Endometrium (tissue), 2 donors: ENCODE data around the gene OTOR.

Source experiments
- FAIRE-seq: peaks from 2 replicates; lab custom pipeline; 2012; peaks lifted over from hg19 to GRCh38; lab: Jason Lieb, UNC
- donor health status: control.
- donor health status: control.

OTOR gene

DNA sequence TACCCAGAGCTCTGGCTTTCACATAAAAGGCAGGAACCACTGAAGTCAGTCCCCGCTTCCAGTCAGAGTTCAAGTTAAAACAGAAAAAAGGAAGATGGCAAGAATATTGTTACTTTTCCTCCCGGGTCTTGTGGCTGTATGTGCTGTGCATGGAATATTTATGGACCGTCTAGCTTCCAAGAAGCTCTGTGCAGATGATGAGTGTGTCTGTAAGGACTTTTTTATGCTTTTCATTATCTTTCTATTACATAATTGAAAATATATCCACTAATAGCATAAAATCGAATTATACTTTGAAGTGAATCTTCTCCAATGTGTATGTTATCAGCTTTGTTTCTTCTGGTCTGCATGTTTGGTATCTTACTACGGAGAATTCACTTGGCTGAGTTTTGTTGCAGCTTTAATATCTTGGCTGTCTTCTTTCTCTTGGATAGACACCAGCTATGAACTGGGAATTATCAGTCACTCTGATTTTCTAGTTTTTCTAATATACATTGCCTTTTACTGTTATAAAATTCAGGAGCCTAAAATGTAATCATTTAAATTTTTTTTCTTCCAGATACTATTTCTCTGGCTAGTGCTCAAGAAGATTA, at the start of gene OTOR:
TSS of gene OTOR (plus strand) at position 51 of the 593 bp plus-strand sequence. CDS start at position 95, 44 bp downstream.
- no peak for FAIRE-seq

- no peak for FAIRE-seq
Measured at GRCh38 chr20:16699293-16699692, 48.9 kb upstream of the OTOR start.

DNA sequence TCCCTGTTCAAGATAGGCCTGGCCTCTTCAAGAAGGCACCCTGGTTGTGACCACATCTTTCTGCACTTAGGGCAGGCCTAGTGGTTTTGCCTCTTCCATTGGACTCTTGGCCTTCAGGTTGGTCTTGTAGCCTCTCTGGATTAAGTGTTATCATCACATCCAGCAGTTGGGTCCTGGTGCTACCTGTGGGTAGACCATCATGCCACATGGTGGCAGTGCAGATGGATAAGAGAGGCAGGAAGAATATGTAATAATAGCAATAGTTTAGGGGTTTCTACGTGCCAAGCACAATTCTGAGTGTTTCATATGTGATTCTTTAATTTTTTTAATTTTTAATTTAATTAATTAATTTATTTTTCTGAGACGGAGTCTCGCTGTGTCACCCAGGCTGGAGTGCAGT, 46.9 kb upstream of the OTOR start:
- FAIRE-seq, result no peak

GRCh38 chr20:16703570-16703969, 44.6 kb upstream of the OTOR start:
- no peak for FAIRE-seq

DNA sequence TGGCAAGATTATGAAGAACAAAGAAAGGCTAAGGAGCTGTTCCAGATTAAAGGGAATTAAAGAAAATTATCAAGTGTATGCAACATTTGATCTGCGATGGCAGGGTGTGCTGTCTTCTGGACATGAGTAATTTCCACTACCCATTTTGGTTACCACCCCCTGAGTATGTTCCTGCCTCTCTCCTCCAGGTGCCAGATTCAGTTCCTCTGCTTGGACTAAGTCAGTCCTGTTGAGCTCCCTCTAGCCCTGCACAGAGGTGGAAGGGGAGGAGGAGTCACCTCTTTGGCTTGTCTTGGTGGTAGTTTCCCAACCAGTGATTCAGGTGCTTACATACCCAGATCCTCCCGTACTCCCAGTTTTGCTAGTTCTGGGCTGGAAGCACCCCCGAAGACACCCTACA, 40.5 kb upstream of the OTOR start:
- FAIRE-seq, result no peak

- FAIRE-seq, result no peak
Measured at GRCh38 chr20:16708602-16709001, 39.6 kb upstream of the OTOR start.

DNA sequence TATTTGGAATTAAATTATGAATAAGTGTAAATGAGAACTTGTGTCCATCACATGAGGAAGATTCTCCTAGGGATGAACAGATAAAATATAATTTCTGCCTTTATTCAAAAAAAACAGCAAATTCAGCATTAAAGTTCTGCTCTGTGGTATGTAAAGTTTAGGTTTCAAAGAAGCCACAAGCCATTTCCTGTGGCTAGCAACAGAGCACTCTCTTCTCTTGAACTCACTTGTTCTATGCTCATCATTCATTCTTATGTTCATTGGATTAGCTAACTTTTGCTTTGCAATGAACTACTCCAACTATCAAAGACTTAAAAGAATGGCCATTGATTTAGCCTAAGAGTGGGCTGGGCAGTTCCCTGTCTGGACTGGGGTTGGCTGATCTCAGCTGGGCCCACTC, 39.1 kb upstream of the OTOR start:
- FAIRE-seq, result no peak

- FAIRE-seq, result no peak
Measured at GRCh38 chr20:16710781-16711180, 37.4 kb upstream of the OTOR start.

DNA sequence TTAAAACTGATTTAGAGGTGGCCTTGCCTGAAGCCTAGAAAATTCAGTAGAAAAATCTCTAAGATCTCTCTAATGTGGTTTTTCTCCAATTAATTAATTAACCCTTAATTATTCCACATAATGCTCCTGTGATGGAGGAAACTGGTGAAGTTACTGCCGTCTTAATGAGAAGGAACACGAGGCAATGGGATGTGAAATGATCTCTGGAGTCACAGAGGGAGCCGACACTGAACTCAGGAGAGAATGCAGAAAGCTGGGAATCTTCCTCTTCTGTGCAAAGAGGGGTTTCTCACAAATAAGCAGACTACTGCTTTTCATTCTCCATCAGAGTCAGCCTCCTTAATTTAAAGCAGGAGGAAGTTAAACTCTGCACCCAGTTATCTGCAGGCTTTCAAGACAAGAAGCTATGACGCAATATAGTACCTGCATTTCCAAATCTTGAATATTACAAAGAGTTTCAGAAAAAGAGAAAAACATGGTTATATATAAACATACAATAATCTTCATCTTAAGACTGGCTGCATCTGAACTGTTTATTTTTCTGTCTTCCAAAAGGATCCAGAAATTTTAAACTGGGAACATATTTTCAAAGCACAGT, 36.4 kb upstream of the OTOR start:
- FAIRE-seq, result no peak

- no peak for FAIRE-seq
Measured at GRCh38 chr20:16712511-16712947, 35.6 kb upstream of the OTOR start.

- no peak for FAIRE-seq
Measured at GRCh38 chr20:16713066-16713465, 35.1 kb upstream of the OTOR start.

DNA sequence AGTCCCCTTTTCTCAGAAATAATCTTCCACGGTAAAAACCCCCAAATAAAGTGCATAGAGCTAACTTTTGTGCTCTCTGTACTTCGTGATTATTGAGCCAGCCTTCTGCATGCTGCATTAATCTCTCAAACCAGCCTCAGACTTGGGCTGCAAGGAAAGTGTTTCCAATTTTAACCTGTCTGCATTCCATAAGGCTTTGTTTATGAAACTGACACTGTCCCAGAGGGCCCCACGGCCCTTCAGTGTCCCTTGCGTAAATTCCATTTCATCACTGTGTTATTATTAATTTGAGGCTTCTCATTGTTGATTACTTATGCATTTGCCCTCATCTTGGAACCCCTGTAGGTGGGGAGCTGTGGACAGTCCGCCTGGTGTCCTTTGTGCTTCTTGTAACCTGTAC, 33.9 kb upstream of the OTOR start:
- no peak for FAIRE-seq

DNA sequence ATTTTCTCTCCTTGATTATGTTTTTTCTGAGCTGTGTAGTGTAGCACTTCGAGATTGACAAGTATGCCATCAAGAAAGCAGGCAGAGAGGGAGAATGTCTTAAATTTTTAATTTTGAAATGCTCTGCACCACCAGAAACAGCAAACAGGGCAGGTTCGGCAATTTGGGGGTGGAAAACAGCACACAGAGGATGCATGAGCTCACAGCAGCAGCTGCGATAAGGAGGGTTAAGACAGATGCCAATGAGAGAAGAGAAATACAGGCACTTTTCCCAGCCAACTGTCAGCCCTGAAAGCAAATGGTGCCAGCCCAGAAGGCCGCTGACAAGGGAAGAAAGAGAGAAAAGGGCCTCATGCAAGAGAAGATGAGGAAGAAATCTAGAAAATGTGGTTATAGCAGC, 33.4 kb upstream of the OTOR start:
- FAIRE-seq, result no peak

DNA sequence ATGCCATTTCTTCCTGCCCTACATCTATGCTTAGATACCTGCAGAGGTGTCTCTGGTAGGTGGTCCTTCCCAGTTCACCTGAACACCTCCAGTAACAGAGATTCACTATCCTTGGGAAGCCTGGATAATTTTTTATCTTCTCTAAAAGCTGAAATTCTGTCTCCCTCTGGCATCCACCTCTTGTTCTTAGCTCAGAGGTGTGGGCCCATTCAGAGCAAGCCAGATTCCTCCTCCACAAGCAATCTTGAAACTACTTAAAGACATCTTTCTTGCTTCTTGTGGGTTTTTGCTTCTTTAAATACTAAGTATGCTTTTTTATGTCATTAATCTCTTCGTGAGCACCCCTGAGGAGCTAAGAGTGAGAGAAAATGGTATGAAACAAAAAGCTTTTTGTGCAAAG, 28.7 kb upstream of the OTOR start:
- no peak for FAIRE-seq

DNA sequence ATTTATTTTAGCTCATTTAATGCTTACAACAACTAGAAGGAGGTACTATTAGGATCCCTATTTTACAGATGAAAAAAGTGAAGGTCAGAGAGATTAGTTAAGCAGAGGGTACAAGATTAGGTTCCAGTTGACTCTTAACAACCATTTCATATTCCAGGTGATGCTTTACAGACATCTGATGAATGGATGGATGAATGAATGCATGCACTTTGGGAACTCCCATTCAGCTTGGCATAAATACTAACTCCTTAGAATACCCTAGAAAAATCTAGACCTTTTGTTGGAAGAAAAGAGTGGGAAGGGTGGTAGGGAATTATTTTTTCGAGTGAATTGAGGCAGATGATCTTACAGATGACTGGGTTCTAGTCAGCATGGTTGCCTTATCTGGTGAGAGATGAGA, 19.1 kb upstream of the OTOR start:
- FAIRE-seq, result no peak

GRCh38 chr20:16729565-16730460, 18.3 kb upstream of the OTOR start, which contains the start of gene SNRPB2:
SNRPB2 (plus strand) TSS chr20:16730026; CDS start chr20:16731703, 1,677 bp downstream.
- peak; percentile 84 for FAIRE-seq

DNA sequence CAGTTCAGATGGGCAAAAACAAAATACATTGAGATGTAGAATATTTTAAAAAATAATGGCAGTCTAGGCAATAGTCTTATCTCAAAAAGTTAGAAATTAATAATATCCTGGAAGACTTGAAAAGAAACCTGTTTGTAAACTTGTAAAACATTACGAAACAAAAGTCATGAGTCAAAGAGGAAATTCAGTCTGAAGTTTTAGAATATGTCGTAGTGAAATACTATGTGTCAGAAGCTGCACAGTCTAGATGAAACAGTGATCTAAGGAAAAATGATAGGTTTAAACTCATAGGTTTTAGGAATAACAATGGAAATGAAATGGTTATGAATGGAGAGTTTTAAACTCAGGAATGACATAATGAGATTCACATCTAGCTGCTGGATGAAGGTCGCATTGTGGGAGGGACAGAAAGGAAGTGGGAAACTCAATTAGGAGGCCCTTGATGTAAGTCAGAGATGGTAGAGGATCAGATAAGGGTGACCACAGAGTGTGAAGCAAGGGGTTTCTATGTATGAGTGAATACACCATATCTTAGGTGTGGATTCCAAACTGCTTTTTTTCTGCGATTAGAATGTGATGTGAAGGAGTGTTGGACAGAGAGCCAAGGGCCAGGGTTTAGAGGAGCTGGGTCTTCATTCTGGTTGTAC, 15.5 kb upstream of the OTOR start:
- FAIRE-seq, result no peak

DNA sequence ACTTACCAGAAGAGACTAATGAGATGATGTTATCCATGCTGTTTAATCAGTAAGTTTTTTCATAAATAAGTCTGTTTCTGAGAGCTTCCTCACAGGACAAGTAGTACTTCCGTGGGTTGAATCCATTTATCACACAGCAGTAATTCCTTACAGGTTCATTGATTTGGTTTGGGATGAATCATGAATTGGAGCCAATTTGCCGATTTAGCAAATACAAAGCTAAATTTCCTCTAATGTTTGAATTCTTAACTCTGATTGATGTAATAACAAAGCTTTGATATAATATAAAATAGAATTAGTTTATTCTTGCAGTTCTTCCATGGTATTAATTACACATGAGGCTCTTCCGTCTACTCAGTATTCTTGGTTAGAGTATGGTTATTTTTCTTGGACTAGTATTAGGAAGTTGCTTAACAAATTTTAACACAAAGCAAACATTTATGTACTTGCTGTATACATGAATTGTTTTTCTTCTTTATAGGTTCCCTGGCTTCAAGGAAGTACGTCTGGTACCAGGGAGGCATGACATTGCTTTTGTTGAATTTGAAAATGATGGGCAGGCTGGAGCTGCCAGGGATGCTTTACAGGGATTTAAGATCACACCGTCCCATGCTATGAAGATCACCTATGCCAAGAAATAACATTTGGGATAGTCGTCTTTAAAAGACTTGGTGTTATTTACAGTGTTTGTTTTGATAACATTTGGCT, 7.6 kb upstream of the OTOR start:
- FAIRE-seq, result no peak

- FAIRE-seq, result no peak
Measured at GRCh38 chr20:16744178-16744807, 3.9 kb upstream of the OTOR start.

DNA sequence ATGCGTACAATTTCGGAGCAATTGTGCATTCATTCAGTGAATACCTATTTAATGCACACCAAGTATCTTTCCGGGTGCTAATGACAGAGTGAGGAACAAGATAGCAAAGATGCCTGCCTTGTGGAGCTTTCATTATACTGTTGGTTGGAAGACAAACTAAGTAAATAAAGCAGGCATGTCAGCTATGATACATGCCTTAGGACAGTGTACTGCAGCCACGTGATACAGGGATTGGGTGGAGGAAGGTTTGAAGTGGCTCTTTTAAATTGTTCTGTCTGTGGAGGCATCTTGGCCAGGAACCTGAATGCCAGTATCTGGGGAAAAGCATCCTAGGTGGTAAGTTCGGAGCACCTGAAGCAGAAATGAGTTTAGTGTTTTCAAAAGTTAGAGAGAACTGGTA, 3.0 kb upstream of the OTOR start:
- no peak for FAIRE-seq

DNA sequence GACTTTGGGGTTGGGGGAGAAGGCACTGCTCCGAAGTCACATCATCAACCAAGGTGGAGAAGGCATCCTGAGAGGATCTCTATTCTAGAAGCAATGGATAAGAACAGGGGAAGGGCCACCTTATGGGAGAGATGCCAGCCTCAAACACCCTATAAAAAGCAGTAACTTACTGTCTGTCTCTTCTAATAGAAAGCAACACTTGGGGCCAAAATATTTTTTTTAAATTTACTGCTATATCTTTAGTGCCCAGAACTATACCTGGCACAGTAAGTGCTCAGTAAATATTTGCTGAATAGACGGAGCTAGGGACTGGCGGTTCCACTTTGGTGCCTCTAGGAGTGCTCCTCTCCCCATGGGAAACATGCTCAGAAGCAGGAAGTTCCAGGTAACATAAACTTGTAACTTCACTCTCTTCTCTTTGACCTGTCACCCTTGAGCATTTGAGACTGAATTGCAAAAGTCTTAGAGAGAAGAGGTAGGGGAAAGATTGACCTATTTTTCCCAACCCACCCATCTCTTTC, 807 bp upstream of the OTOR start:
- FAIRE-seq, result no peak
